GM19238 (cell line): ENCODE data around the gene NDUFS2.
A peak's percentile ranks its signal among the peaks of the same experiment; 100 is the strongest.

Experiments
- DNase-seq: peaks from one replicate; pipeline ENCODE4 v3.0.0; 2011; ENCODE audit warnings: low spot score; ENCODE audit not compliant: insufficient read length

The NDUFS2 gene

GRCh38 chr1:161201836-161202712 is at the start of gene NDUFS2:
Gene NDUFS2 (plus strand): TSS chr1:161202367. CDS start chr1:161202386, 19 bp downstream.
- peak; percentile 96 for DNase-seq

DNA sequence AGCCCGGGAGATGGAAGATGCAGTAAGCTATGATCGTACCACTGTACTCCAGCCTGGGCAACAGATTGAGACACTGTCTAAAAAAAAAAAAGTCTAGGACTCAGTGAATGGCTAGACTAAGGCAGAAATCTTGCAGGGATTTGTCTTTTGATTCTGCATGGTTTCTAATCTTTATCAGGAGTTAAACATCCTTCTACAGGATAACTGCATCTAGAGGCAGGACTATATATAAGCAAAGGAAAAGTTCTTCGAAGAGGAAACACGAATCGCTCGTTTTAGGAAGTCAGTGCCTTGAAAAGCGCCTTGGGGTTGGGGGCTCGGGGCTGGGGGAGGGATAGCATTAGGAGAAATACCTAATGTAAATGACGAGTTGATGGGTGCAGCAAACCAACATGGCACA is 49.0 kb upstream of the NDUFS2 start:
- DNase-seq, result no peak

DNA sequence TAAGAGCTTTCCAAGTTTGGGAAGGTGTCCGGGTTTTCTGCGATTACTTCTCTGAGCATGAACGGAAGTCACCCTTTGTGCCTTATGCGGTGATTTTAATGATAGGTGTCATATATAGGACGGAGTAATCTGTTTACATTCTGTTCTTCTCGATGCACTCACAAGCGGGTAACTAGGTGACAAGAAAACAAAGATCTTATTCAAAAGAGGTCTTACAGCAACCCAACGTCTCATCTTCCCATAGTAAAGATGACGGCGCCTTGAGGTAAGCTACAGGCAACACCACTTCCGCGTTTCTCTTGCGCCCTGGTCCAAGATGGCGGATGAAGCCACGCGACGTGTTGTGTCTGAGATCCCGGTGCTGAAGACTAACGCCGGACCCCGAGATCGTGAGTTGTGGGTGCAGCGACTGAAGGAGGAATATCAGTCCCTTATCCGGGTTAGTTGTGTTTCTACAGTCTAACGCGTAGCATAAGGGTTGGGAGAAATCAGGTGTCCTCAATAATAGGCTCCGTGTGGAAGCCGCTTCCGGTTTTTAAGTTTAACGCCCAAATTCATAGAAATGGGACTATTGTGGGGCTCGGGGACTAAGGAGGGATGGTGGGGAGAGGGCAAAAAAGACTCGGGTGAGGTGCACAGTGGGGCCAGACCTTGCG is 48.4 kb upstream of the NDUFS2 start, which contains the start of gene UFC1:
UFC1 (plus strand) TSS at position 297 of the 656 bp plus-strand sequence; CDS start at position 317, 20 bp downstream.
- DNase-seq, result peak; percentile 86

DNA sequence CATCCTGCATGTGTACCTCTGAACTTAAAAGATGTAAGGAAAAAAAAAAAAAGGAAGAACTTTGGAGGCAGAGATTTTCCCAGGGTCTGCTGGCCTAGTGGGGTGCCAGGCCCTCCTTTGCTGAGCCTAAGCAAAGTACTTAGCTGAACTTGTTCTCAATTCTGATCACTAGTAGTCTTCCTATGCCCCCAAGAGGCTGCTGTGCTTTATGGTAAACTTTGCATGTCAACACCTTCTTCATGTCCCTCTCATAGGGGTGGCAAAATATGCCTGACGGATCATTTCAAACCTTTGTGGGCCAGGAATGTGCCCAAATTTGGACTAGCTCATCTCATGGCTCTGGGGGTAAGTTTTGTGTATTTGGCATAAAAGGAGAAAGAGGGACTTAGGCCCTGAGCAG is 44.3 kb upstream of the NDUFS2 start:
- DNase-seq, result no peak

- no peak for DNase-seq
Measured at GRCh38 chr1:161158316-161159010, 43.7 kb upstream of the NDUFS2 start.

DNA sequence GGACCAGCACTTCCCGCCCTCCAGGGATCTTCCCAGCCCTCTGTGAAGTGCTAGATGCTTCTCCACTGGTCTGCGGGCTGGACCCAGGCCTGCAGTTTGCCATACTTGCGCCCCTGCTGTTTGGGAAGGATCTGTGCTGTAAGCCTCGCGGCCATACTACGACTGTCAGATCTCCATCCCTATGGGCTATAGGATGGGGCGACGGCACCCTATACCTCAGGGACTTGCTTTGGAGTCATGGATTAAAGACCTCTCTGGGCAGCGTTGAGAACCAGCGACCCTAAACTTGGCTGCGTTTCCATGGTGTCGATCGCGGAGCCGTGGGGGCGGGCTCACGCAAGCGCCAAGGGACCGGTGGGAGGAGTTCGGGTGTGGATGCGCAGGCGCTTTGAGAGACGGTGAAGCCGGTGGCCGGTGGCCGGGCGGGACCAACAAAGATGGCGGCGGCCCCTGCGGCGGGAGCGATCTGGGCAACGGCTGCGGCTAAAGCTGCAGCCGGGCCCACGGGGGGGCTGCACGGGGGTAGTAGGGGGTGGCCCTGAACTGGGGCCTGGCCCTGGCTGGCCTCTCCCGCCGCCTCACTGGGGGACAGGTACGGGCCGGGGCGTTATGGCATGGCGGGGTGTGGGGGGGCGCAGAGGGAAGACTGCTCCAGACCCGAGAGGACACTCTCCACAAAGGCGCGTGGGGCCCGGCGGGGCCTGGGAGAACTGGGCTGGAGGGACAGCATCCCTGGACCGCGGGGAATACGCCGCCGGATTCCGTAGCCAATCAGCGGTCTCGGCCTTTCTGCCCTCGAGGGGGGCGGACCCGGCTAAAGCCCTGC is 42.9 kb upstream of the NDUFS2 start, which contains the start of gene USP21:
USP21 (plus strand) TSS at position 414 of the 826 bp plus-strand sequence. CDS start 1,141 bp downstream, outside the sequence.
- peak; percentile 95 for DNase-seq

GRCh38 chr1:161159913-161160243 is 42.3 kb upstream of the NDUFS2 start:
- no peak for DNase-seq

DNA sequence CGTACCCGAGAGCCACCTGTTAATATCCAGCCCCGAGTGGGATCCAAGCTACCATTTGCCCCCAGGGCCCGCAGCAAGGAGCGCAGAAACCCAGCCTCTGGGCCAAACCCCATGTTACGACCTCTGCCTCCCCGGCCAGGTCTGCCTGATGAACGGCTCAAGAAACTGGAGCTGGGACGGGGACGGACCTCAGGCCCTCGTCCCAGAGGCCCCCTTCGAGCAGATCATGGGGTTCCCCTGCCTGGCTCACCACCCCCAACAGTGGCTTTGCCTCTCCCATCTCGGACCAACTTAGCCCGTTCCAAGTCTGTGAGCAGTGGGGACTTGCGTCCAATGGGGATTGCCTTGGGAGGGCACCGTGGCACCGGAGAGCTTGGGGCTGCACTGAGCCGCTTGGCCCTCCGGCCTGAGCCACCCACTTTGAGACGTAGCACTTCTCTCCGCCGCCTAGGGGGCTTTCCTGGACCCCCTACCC is 41.5 kb upstream of the NDUFS2 start:
- DNase-seq, result no peak

- no peak for DNase-seq
Measured at GRCh38 chr1:161161652-161162051, 40.5 kb upstream of the NDUFS2 start.

- DNase-seq, result no peak
Measured at GRCh38 chr1:161162052-161162451, 40.1 kb upstream of the NDUFS2 start.

GRCh38 chr1:161162806-161163205 is 39.4 kb upstream of the NDUFS2 start:
- DNase-seq, result no peak

- no peak for DNase-seq
Measured at GRCh38 chr1:161163793-161164192, 38.4 kb upstream of the NDUFS2 start.

- DNase-seq, result no peak
Measured at GRCh38 chr1:161164901-161165610, 37.1 kb upstream of the NDUFS2 start.

- peak; percentile 89 for DNase-seq
Measured at GRCh38 chr1:161165742-161166668, 36.2 kb upstream of the NDUFS2 start, which contains the start of gene PPOX. Gene PPOX (plus strand): TSS chr1:161166426. CDS start chr1:161166848, 422 bp downstream.

GRCh38 chr1:161166669-161167548 is 35.3 kb upstream of the NDUFS2 start:
- no peak for DNase-seq

GRCh38 chr1:161168906-161169305 is 33.3 kb upstream of the NDUFS2 start:
- no peak for DNase-seq

DNA sequence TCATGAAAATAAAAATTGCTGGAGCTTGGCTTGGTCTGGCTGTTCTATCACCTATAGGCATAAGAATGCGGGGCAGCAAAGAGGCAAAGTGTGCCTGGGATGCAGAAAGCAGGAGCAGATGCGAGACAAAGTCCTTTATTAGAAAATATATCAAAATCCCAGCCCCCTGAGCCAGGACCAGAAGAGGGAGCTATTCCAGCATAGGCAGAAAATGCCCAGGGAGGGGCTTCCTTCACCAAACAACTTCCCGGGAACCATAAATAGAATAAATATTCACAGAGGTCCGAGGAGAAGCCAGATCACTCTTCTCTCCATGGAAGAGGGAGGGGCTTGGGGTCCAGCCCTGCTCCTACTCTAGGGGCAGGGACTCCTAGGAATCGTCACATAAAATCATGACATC is 31.0 kb upstream of the NDUFS2 start:
- no peak for DNase-seq

GRCh38 chr1:161171696-161172095 is 30.5 kb upstream of the NDUFS2 start:
- no peak for DNase-seq
